GM18499 (cell line): ENCODE measurements around the gene CAMK2N2.
A peak's percentile ranks its signal among the peaks of the same experiment; 100 is the strongest.
"Not testable (repeated sequence)": the region's sequence is repeated elsewhere in the genome, so short reads cannot be mapped to it uniquely, and the experiment has no call there.

Experiments
- ATAC-seq: cut with Tn5 transposase; IDR thresholded peaks from one replicate; pipeline ENCODE4 v1.9.1; 2021; ENCODE audit warnings: moderate number of reproducible peaks; ENCODE audit not compliant: insufficient read depth, unreplicated experiment

CAMK2N2 gene

GRCh38 chr3:184275961-184276910 is 14.9 kb upstream of the CAMK2N2 start, which contains the start of gene ECE2:
Gene ECE2, plus strand, starts transcription at chr3:184276022. Its CDS starts 132 bp downstream, at chr3:184276154.
- ATAC-seq = no peak

- no peak for ATAC-seq
These were observed 14.0 kb upstream of the CAMK2N2 start for GRCh38 chr3:184275381-184275701.

- no peak for ATAC-seq
These were observed 10.9 kb upstream of the CAMK2N2 start for GRCh38 chr3:184272269-184272668.

- ATAC-seq = not testable (repeated sequence)
These were observed 5.9 kb upstream of the CAMK2N2 start for GRCh38 chr3:184267249-184267648.

- ATAC-seq = no peak
These were observed 1.4 kb upstream of the CAMK2N2 start for GRCh38 chr3:184262764-184263179.

GRCh38 chr3:184261854-184262763 is 756 bp upstream of the CAMK2N2 start:
- ATAC-seq = no peak

- ATAC-seq = no peak
These were observed 556 bp downstream of the CAMK2N2 start for GRCh38 chr3:184260724-184261269.

GRCh38 chr3:184259878-184260723 is 1.3 kb downstream of the CAMK2N2 start:
- ATAC-seq = no peak

- no peak for ATAC-seq
These were observed 1.9 kb downstream of the CAMK2N2 start for GRCh38 chr3:184259396-184259877.

GRCh38 chr3:184258926-184259325 is 2.4 kb downstream of the CAMK2N2 start:
- no peak for ATAC-seq

GRCh38 chr3:184257083-184257915 is 4.1 kb downstream of the CAMK2N2 start:
- no peak for ATAC-seq

- ATAC-seq = no peak
These were observed 5.9 kb downstream of the CAMK2N2 start for GRCh38 chr3:184255291-184256039.

- peak; percentile 41 for ATAC-seq
These were observed 11.1 kb downstream of the CAMK2N2 start for GRCh38 chr3:184250167-184250828.

GRCh38 chr3:184249412-184250166 is 11.8 kb downstream of the CAMK2N2 start, which contains the start of gene EEF1AKMT4:
Gene EEF1AKMT4, plus strand, starts transcription at chr3:184249672. Its CDS starts 23 bp downstream, at chr3:184249695.
- peak; percentile 78 for ATAC-seq

- ATAC-seq = no peak
These were observed 12.6 kb downstream of the CAMK2N2 start, which contains the start of gene ALG3 for GRCh38 chr3:184248454-184249411. Gene ALG3, minus strand, starts transcription at chr3:184248962. Its CDS starts 22 bp downstream, at chr3:184248940.
